Upper lobe of right lung (tissue), 1 donor: Measurements from ENCODE around the gene OR5K4. TPM values are rescaled to one million over a fixed set of nuclear protein-coding genes. Genes with fewer than 3 reads are reported as not detected.

Experiments
- ATAC-seq: fragments of 200-7000 bp; cut with Tn5 transposase; one replicate; pipeline ENCODE4 v1.9.1; 2020; ENCODE audit warnings: mild to moderate bottlenecking, moderate library complexity
- DNase-seq: peaks from one replicate; pipeline ENCODE4 v3.0.0-alpha.2; 2020
- H3K27ac ChIP-seq: fragments of 200-600 bp; one replicate; pipeline ENCODE4 v1.8.0; 2022
- H3K27me3 ChIP-seq: fragments of 200-600 bp; one replicate; pipeline ENCODE4 v1.8.0; 2022; ENCODE audit warnings: mild to moderate bottlenecking
- H3K36me3 ChIP-seq: fragments of 200-600 bp; one replicate; pipeline ENCODE4 v1.8.0; 2022
- H3K4me1 ChIP-seq: fragments of 200-600 bp; one replicate; pipeline ENCODE4 v1.8.0; 2022
- H3K4me3 ChIP-seq: fragments of 200-600 bp; one replicate; pipeline ENCODE4 v1.8.0; 2022; ENCODE audit warnings: mild to moderate bottlenecking
- H3K9me3 ChIP-seq: fragments of 200-600 bp; one replicate; pipeline ENCODE4 v1.8.0; 2022
- CTCF ChIP-seq: fragments of 200-600 bp; IDR thresholded peaks from one replicate; pipeline ENCODE4 v1.8.0; 2022; ENCODE audit warnings: antibody characterized with exemption
- intact Hi-C: fragments of 100-400 bp; cut with DNase I; formaldehyde crosslinking; loops from one replicate; pipeline ENCODE4 v1.11.0; 2022
- long read RNA-seq: library from polyadenylated mRNA; unstranded; transcript quantifications from one replicate; pipeline ENCODE4 v2.0.0, GENCODE V29; 2021
- total RNA-seq: library from RNA; stranded (reverse); fragmentation: NEBNext Ultra II Directional; extraction: Animal tissue kit (Norgen Biotek cat#: 25700); gene quantifications from one replicate; pipeline ENCODE4 v1.2.1, GENCODE V29; 2021
- donor health status: DM: no; HTN: yes; CAD: no; lungs with severe emphysema.

The OR5K4 gene
- total RNA-seq: not detected
- long read RNA-seq: 0 reads

GRCh38 chr3:98353554-98353953 lies at the start of gene OR5K4:
OR5K4 (plus strand) TSS chr3:98353854; CDS start chr3:98353854, 0 bp downstream.
- intact Hi-C loops: no loop called here
- Histone ChIP-seq H3K4me1 (no peaks in the 10 kb centered on the region), H3K9me3 (no peaks in the 10 kb centered on the region), H3K27ac (no peak within 1 kb of the TSS), H3K4me3 (no peak within 1 kb of the TSS), H3K36me3 (no peaks in the 10 kb centered on the region), H3K27me3 (no peaks in the 10 kb centered on the region)
- TF ChIP-seq CTCF: no peak
- no peak for DNase-seq
- ATAC-seq: no peak

- ATAC-seq (no peak), DNase-seq (no peak)
- TF ChIP-seq CTCF: no peak
- H3K4me1 ChIP-seq: no peaks in the 10 kb centered on the region
- H3K27ac ChIP-seq: no peak overlapping the region
- no peaks in the 10 kb centered on the region for H3K9me3 ChIP-seq
- no peaks in the 10 kb centered on the region for H3K36me3 ChIP-seq
- H3K27me3 ChIP-seq: no peaks in the 10 kb centered on the region
- no peak overlapping the region for H3K4me3 ChIP-seq
- intact Hi-C loops: no loop called here
Measured at GRCh38 chr3:98322101-98322500, 31.6 kb upstream of the OR5K4 start.

- Histone ChIP-seq H3K36me3 (no peaks in the 10 kb centered on the region), H3K9me3 (no peaks in the 10 kb centered on the region), H3K27me3 (no peaks in the 10 kb centered on the region), H3K4me1 (no peaks in the 10 kb centered on the region), H3K4me3 (no peak overlapping the region), H3K27ac (no peak overlapping the region)
- no peak for TF ChIP-seq CTCF
- DNase-seq (no peak), ATAC-seq (no peak)
- intact Hi-C loops: no loop called here
Measured at GRCh38 chr3:98322686-98323085, 31.0 kb upstream of the OR5K4 start.

GRCh38 chr3:98323425-98323824 lies 30.2 kb upstream of the OR5K4 start:
- DNase-seq (no peak), ATAC-seq (no peak)
- Histone ChIP-seq H3K27me3 (no peaks in the 10 kb centered on the region), H3K27ac (no peak overlapping the region), H3K36me3 (no peaks in the 10 kb centered on the region), H3K4me1 (no peaks in the 10 kb centered on the region), H3K4me3 (no peak overlapping the region), H3K9me3 (no peaks in the 10 kb centered on the region)
- intact Hi-C loops: no loop called here
- TF ChIP-seq CTCF: no peak

GRCh38 chr3:98325055-98325454 lies 28.6 kb upstream of the OR5K4 start:
- Histone ChIP-seq H3K4me1 (no peaks in the 10 kb centered on the region), H3K9me3 (no peaks in the 10 kb centered on the region), H3K27ac (no peak overlapping the region), H3K4me3 (no peak overlapping the region), H3K27me3 (peaks cover 7% of the 10 kb centered on the region), H3K36me3 (no peaks in the 10 kb centered on the region)
- no peak for DNase-seq
- intact Hi-C loops: no loop called here
- no peak for TF ChIP-seq CTCF
- ATAC-seq: peak; percentile 23
